Adrenal gland (tissue), 12 donors: Measurements from ENCODE around the gene MRPL32. TPM values are rescaled to one million over a fixed set of nuclear protein-coding genes. Genes with fewer than 3 reads are reported as not detected.

ENCODE experiments used
- DNase-seq, 7 donors: peaks; one replicate each; pipeline ENCODE4 v3.0.0-alpha.2; 2019 to 2020
- H3K27ac ChIP-seq, 5 donors: fragments of 200-600 bp; sonication (generic) in 4 of 5; 1 replicate in 3 of 5; 2 replicates in 2 of 5; pipeline versions ENCODE4 v1.5.1 to v1.8.0; 2016 to 2020; ENCODE audit warnings: mild to moderate bottlenecking in 1 of 5
- H3K27me3 ChIP-seq: fragments of 200-600 bp; 2 replicates; pipeline ENCODE4 v1.8.0; 2021
- H3K36me3 ChIP-seq, 2 donors: fragments of 200-600 bp; replicated peaks in 1 of 2; 1 replicate in 1 of 2; 2 replicates in 1 of 2; pipeline versions ENCODE4 v1.5.1 to v1.8.0; 2018 to 2022
- H3K4me1 ChIP-seq, 2 donors: fragments of 200-600 bp; replicated peaks in 1 of 2; 1 replicate in 1 of 2; 2 replicates in 1 of 2; pipeline versions ENCODE4 v1.5.1 to v1.8.0; 2018 to 2021
- H3K4me3 ChIP-seq, 4 donors: fragments of 200-600 bp; sonication (generic) in 3 of 4; one replicate each; pipeline ENCODE4 v1.5.1; 2016 to 2018
- H3K9me3 ChIP-seq, 3 donors: fragments of 200-600 bp; sonication (generic) in 1 of 3; replicated peaks in 1 of 3; 1 replicate in 2 of 3; 2 replicates in 1 of 3; pipeline versions ENCODE4 v1.5.1 to v1.8.0; 2016 to 2021
- POLR2A ChIP-seq, 2 donors: fragments of 450-650 bp; IDR thresholded peaks; one replicate each; pipeline ENCODE4 v1.6.1; 2017; ENCODE audit warnings: antibody characterized with exemption in 2 of 2, mild to moderate bottlenecking in 2 of 2, moderate library complexity in 1 of 2
- WGBS, 4 donors: extraction: QIAGEN DNeasy Blood & Tissue Kit in 2 of 4; methylation state at CpG; one replicate each; pipeline versions ENCODE4 v1.1.5 to v1.1.7; 2013 to 2017; 5-methylcytosine and 5-hydroxymethylcytosine counted together
- intact Hi-C, 2 donors: fragments of 100-400 bp; cut with DNase I; formaldehyde crosslinking; loops; one replicate each; pipeline versions ENCODE4 v1.14.1 to v1.15.0; 2022 to 2023
- polyA plus RNA-seq, 3 donors: library from polyadenylated mRNA; stranded (reverse); fragments of 200-250 nt in 2 of 3; fragments of 350-450 nt in 1 of 3; fragmentation: Illumina TruSeq in 1 of 3; extraction: RNeasy Lipid Tissue Mini Kit (QIAGEN cat#74804) in 1 of 3; gene quantifications; one replicate each; pipeline ENCODE4 v1.2.3, GENCODE V29; 2013 to 2014
- total RNA-seq, 9 donors: library from RNA; depleted of rRNA in 4 of 9; stranded (reverse); fragments of >200 nt in 4 of 9; fragments of 120-200 nt in 1 of 9; fragmentation: NEBNext Ultra II Directional in 1 of 9; extraction: Animal tissue kit (Norgen Biotek cat#: 25700) in 1 of 9; gene quantifications; one replicate each; pipeline versions ENCODE4 v1.1.0 to v1.2.4, GENCODE V29; 2013 to 2023
- TF ChIP-seq, protein P1 (sequence below), 6 experiments: fragments of 450-650 bp in 4 of 6; fragments of 200-600 bp in 2 of 6; sonication (generic) in 1 of 6; IDR thresholded peaks; 1 replicate in 5 of 6; 2 replicates in 1 of 6; pipeline versions ENCODE4 v1.5.1 to v1.8.0; 2016 to 2021; ENCODE audit warnings: antibody characterized with exemption in 6 of 6, mild to moderate bottlenecking in 2 of 6, moderate library complexity in 1 of 6
- donor health status: healthy with polysubstance abuse.
- donor health status: Bipolar disorder and iron deficiency.
- donor health status: DM: yes; HTN: yes; CAD: no.
- donor health status: DM: no; HTN: no; CAD: no.
- donor health status: DM: no; HTN: no; CAD: no.
- donor health status: DM: yes; HTN: yes; CAD: no.

MRPL32 gene
- total and polyA plus RNA-seq, 12 donors: 56.9 to 174 (median 73.4) TPM

DNA sequence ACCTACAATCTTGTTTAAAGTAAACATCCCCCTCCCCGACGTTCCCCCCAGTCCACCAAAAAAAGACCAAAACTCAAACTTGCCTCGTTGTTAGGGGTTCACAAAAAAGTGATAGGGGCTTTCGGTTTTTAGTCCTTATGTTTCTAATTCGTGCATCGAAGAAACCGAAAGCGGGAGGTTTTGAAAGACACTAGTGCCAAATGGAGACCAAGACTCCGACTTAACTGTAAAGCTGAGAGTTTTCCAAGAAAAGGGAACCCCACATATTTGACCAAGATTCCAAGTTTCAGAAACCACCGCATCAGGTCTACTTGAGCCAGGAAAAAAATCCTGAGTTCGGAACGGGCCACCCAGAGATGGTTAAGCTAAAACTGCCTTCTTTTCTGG is 736 bp upstream of the MRPL32 start:
- Histone ChIP-seq H3K36me3 (peaks cover 0 to 23% of the 10 kb centered on the region in 2 donors), H3K4me3 (peak overlapping the region; percentile 27 to 87 (median 80)), H3K27ac (peak overlapping the region; percentile 55 to 87 (median 85)), H3K9me3 (no peaks in the 10 kb centered on the region), H3K4me1 (peaks cover 20 to 47% of the 10 kb centered on the region in 2 donors), H3K27me3 (no peaks in the 10 kb centered on the region)
- intact Hi-C loops: no loop called here
- DNase-seq: no peak
- no peak for TF ChIP-seq POLR2A (IDR thresholded peaks at IDR 0.05)
- TF ChIP-seq, protein P1, sequence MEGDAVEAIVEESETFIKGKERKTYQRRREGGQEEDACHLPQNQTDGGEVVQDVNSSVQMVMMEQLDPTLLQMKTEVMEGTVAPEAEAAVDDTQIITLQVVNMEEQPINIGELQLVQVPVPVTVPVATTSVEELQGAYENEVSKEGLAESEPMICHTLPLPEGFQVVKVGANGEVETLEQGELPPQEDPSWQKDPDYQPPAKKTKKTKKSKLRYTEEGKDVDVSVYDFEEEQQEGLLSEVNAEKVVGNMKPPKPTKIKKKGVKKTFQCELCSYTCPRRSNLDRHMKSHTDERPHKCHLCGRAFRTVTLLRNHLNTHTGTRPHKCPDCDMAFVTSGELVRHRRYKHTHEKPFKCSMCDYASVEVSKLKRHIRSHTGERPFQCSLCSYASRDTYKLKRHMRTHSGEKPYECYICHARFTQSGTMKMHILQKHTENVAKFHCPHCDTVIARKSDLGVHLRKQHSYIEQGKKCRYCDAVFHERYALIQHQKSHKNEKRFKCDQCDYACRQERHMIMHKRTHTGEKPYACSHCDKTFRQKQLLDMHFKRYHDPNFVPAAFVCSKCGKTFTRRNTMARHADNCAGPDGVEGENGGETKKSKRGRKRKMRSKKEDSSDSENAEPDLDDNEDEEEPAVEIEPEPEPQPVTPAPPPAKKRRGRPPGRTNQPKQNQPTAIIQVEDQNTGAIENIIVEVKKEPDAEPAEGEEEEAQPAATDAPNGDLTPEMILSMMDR (IDR thresholded peaks at IDR 0.05): no peak
- 0 to 1% (median 0%) methylated on average over 11 to 12 of the region's 12 CpGs for WGBS, 4 donors

DNA sequence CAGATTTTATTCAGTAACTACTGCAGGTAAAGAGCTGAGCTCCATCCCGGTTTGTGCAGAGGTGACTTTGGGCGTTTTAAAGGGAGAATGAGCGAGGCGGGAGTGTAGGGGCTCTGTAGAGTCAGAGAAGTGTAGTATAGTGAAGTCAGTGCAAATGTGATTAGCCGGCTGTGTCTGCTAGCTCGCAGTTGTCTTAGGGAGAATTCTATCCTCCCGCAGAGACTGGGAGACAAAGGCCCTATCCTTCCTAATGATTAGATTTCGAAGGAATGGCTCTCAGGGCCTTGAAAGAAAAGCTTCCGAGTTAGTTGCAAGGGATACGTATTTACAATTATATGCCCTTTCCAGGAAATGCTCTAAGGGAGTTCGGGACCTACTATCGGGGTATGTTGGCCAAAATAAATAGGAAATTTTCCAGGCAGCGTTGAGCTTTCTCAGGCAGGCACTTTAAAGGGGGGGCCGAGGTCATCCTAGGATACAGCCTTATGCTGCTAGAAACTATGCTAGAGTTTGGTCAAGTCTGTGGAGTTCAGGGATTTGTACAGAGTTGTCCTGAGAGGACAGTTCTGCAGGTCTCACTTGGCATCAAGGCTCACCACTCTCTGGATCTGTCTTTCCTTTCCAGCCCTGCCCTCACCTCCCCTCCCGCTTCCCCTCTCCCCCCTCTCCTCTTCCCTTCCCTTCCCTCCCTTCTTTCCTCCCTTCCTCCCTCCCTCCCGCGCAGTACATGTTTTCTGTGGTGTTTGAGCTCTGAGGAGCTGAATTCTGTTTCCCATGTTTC is 825 bp downstream of the MRPL32 start:
- 1 to 3% (median 2%) methylated on average over 16 to 17 of the region's 17 CpGs for WGBS, 4 donors
- peak overlapping the region in 4 of 5 donors; percentile 52 to 87 (median 70) for H3K27ac ChIP-seq
- TF ChIP-seq, protein P1 (IDR thresholded peaks at IDR 0.05): no peak
- TF ChIP-seq POLR2A (IDR thresholded peaks at IDR 0.05): no peak
- peaks cover 20 to 46% of the 10 kb centered on the region in 2 donors for H3K4me1 ChIP-seq
- H3K27me3 ChIP-seq: no peaks in the 10 kb centered on the region
- H3K36me3 ChIP-seq: peaks cover 0 to 18% of the 10 kb centered on the region in 2 donors
- peak in 5 of 7 donors; percentile 26 to 65 (median 33) for DNase-seq
- intact Hi-C loops: no loop called here
- no peaks in the 10 kb centered on the region for H3K9me3 ChIP-seq
- peak overlapping the region; percentile 34 to 75 (median 53) for H3K4me3 ChIP-seq

DNA sequence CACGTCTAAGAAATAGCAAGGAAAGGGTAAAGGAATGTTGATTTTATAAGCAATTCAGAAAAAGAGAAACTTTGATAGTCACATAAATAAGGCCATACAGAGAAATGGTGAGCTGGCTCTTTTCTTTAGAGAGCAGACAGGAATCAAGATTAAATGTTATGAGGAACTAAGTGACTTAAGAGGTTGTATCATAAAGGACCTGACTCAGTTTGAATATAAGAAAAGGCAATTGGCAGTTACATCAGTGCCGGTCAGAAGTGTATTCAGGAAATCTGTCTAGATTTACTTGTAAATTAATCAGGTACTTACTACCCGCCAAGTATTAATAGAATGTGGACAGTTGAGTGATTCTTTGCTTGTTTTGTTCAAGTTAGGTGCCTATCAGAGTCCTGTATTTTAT is 2.1 kb downstream of the MRPL32 start:
- Histone ChIP-seq H3K27ac (no peak overlapping the region), H3K27me3 (no peaks in the 10 kb centered on the region), H3K36me3 (peaks cover 0 to 31% of the 10 kb centered on the region in 2 donors), H3K4me1 (peaks cover 20 to 33% of the 10 kb centered on the region in 2 donors), H3K9me3 (no peaks in the 10 kb centered on the region), H3K4me3 (no peak overlapping the region)
- intact Hi-C loops: no loop called here
- WGBS, 4 donors: 73 to 86% (median 76%) methylated on average over 3 of the region's 3 CpGs
- TF ChIP-seq, protein P1 (IDR thresholded peaks at IDR 0.05): no peak
- TF ChIP-seq POLR2A (IDR thresholded peaks at IDR 0.05): no peak
- DNase-seq: no peak

DNA sequence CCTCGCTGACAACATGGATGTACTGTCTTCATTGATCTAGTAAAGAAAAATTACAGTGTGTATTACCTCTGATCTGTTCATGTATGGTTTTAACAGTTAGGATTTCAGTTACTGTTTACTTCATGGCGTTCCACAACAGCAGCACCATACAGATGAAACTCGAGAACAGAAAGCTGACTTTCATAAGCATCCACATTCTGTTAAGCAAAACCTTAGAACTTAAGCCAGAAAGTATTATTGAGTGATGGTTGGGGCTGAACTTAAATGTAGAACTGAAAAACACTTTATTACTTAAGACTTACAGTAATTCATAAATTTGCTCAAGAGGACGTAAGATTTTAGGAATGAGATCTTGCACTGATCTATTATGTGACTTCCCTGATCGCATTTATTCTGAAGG is 3.7 kb downstream of the MRPL32 start:
- 92 to 95% (median 93%) methylated on average over 5 of the region's 5 CpGs for WGBS, 4 donors
- H3K36me3 ChIP-seq: peaks cover 0 to 39% of the 10 kb centered on the region in 2 donors

More for the DNA sequence above, 3.7 kb downstream of the MRPL32 start:
- no peak for DNase-seq
- peaks cover 12 to 18% of the 10 kb centered on the region in 2 donors for H3K4me1 ChIP-seq
- H3K4me3 ChIP-seq: no peak overlapping the region
- H3K27me3 ChIP-seq: no peaks in the 10 kb centered on the region
- no peak for TF ChIP-seq POLR2A (IDR thresholded peaks at IDR 0.05)
- TF ChIP-seq, protein P1 (IDR thresholded peaks at IDR 0.05): no peak
- intact Hi-C loops: no loop called here
- H3K27ac ChIP-seq: no peak overlapping the region
- no peaks in the 10 kb centered on the region for H3K9me3 ChIP-seq
